HG02943 (cell line): ENCODE results near the gene TBC1D17.
"Not testable (repeated sequence)": the region's sequence is repeated elsewhere in the genome, so short reads cannot be mapped to it uniquely, and the experiment has no call there.

Experiments used
- ATAC-seq: cut with Tn5 transposase; IDR thresholded peaks from one replicate; pipeline ENCODE4 v1.9.1; 2021; ENCODE audit warnings: mild to moderate bottlenecking, low read depth, moderate library complexity; ENCODE audit not compliant: unreplicated experiment

The TBC1D17 gene

GRCh38 chr19:49915271-49915670, 37.8 kb downstream of the TBC1D17 start:
- ATAC-seq, result no peak

- no peak for ATAC-seq
These were observed 39.6 kb downstream of the TBC1D17 start for GRCh38 chr19:49916839-49917733.

DNA sequence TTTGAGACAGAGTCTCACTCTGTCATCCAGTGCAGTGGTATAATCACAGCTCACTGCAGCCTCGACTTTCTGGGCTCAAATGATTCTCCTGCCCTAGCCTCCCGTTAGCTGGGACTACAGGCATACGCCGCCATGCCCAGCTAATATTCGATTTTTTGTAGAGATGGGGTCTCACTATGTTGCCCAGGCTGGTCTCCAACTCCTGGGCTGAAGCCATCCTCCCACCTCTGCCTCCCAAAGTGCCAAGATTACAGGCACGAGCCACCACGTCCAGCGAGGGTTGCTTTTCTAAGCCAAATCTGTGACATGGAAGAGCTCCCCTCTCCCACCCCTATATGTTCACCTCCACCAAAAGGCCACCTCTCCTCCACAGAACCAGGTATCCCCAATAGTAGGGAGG, 40.6 kb downstream of the TBC1D17 start:
- no peak for ATAC-seq

- no peak for ATAC-seq
These were observed 43.3 kb downstream of the TBC1D17 start for GRCh38 chr19:49920624-49921363.

GRCh38 chr19:49921871-49922795, 44.6 kb downstream of the TBC1D17 start:
- no peak for ATAC-seq

DNA sequence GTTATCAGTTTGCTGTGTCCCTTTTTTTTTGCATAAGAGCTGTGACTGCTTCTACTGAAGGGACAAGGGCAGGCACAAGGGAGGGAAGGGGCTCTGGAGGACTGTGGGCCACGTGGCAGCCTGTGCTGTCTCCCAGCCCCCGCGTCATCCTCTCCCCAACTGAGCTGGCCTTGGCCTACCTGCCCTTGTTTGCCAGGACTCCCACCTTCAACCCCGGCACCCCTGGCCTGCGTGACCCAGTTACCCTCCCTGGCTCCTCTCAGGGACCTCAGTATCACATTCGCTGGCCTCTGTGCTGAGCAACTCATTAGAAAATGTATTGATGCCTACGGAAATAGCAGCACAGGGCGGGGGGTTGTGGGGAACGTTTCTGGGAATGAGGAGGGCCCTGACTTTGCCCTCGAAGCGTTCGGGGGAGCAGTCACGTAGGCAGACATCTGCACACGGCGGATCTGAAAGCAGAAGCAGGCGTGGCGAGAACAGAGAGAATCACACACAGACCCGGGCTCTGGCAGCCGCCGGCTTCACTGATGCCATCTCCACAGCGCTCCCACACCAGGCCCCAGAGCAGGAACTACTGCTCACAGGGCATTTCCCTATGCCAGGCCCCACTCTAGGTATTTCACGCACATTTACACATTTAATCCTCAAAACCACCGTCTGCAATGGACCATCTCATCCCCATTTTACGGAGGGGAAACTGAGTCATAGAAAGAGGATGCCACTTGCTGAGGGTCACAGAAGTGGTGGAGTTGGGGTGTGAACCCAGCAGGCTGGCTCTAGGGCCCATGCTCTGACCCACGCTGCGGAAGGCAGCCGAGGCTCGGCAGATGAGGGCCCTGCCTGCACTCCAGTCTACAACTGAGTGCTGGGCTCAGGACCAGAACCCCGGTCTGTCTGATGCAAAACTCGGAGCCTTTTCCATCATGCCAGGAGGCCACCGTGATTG, 45.8 kb downstream of the TBC1D17 start:
- no peak for ATAC-seq

DNA sequence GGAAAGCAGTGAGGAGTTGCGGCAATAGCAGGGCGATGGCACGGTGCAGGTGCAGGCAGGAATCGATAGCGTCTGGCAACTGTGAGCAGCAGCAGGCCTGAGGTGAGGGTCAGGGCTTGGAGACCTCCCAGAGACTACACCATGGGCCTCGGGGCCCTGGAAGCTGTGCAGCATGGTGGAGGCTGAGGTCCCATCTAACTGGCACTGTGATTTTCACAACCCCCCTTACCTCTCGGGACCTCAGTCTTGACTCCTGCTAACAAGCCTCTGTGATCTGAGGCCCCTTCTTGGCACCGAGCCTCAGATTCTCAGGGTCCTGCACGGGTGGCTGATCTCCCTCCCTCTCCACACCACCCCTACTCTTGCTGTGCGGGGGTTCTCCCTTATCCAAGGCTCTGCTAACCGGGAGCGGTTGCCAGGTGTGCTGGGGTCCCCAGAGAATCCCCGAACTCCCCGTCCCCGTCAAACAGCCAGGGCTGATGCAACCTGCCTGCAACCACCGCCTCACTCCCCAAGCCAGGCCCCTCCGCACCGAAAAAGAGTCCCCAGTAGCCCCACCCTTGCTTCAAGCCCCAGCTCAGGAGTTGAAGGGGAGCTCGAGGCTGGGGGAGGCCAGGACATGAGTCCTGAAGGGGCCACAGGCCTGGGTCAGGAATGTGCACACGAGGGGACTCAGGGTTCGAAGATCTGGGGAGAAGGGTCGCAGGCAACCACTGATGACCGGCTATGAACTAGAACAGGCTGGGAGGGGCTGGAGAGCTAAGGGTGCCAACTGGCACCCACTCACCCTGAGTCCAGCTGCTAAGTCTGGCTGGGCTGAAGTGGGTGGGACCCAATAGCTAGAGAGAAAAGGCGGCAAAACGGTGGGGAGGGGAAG, 46.7 kb downstream of the TBC1D17 start:
- no peak for ATAC-seq

- not testable (repeated sequence) for ATAC-seq
These were observed 47.3 kb downstream of the TBC1D17 start for GRCh38 chr19:49924881-49925210.

DNA sequence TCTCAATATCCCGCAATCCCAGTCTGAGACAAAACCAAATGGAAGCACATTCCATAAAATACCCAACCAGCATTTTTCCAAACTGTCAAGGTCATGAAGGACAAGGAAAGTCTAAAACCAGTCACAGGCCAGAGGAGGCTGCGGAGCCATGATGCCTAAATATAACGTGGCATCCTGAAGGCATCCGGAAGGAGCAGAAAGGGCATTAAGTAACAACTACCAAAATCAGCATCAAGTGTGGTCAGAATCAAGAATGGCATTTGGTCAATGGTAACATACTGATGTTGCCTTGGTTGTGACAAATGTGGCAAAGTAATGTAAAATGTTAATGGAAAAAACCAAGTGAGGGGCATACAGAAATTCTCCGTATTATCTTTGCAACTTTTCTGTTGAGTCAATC, 48.0 kb downstream of the TBC1D17 start:
- ATAC-seq, result no peak

DNA sequence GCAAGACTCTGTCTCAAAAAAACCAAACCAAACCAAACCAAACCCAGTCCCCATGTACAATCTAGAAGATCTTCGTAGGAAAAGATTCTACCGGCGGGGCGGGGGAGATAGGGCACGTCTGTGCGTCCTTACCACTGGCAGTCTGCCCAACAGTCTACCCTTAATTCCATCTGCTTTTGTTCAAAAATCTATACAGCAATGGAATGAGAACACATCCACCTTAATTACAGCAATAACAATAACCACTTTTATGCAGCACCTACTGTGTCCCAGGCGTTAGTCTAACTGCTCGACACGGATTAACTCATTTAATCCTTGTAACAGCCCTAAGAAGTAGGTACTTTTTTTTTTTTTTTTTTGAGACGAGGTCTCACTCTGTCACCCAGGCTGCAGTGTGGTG, 49.0 kb downstream of the TBC1D17 start:
- no peak for ATAC-seq

DNA sequence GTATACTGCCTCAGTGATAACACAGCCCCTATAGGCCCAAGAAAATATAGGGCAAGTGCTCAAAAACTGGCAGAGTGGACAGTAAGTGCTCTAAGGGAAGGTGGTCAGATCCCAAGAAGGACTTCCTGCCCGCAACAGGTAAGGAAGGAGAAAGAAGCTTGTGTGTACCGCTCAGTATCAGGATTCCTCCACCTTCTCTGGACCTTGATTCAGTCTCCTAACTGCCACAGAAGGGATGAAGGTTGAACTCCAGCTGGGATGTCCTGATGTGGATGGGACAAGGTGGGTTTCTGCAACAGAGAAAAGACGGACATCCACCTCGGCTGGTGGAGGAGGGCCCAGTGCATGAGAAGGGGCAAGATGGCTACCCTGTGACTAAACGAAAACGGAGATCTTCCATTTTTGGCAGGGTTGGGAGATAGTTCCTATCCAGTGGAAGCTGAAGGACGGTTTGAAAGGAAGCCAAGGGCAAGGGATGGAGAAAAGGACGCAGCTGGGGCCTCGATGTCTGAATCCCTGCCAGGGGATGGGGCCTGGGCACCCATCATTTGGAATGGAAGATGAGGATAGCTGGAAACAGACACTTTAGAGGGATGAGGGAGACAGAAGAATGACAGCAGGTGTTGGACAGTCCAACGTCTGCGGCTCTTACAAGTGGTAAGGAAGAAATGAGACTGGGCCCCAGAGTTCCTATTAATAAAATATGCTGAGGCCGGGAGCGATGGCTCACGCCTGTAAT, 50.2 kb downstream of the TBC1D17 start:
- no peak for ATAC-seq

- peak; percentile 49 for ATAC-seq
These were observed 51.7 kb downstream of the TBC1D17 start, which contains the start of the genes ATF5 and NUP62 for GRCh38 chr19:49929121-49929610. ATF5 (plus strand) TSS chr19:49929205; CDS start chr19:49930851, 1,646 bp downstream. NUP62 (minus strand) TSS chr19:49929504; CDS start chr19:49909807, 19,697 bp downstream.

- ATAC-seq, result peak; percentile 55
These were observed 52.3 kb downstream of the TBC1D17 start for GRCh38 chr19:49929611-49930482.

DNA sequence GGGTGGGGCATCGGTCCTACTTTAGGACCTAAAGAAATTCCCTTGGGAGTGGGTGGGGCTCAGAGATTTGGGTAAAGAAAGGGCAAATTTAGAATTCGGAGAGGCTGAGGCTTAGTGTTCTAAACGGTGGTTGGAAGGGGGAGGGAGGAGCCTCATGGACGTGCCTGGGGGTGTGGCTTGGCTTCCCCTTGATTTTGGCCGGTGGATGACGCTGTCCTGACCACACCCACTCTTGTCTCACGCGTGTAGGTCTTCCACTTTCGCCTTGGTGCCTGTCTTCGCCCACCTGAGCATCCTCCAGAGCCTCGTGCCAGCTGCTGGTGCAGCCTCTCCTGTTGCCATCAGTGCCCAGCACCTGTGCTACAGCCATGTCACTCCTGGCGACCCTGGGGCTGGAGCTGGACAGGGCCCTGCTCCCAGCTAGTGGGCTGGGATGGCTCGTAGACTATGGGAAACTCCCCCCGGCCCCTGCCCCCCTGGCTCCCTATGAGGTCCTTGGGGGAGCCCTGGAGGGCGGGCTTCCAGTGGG, 53.0 kb downstream of the TBC1D17 start:
- no peak for ATAC-seq

DNA sequence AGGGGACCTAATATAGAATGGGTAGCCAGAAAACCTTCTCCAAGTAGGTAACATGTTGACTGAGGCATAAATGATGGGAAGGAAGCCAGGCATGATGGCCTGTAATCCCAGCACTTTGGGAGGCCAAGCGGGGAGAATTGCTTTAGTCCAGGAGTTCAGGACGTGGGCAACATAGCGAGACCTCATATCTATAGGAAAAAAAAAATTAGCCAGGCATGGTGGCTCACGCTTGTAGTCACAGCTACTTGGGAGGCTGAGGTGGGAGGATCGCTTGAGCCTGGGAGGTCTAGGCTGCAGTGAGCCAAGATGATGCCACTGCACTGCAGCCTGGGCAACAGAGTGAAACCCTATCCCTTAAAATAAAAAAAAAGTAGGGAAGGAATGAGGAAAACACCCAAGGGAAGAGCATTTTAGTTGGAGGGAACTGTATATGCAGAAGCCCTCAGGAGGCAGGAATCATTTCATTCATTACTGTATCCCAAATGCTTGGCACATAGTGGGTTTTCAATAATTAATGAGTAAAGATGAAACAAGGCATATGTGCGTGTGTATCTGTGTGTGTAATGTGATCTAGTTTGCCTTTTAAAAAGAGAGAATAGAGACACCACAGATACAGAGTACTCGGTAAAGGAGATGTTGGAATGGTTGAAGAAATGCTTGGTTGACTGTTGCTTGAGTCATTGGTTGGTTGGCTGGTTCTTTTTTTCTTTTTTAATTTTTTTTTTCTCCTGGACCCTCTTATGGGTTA, 54.0 kb downstream of the TBC1D17 start:
- ATAC-seq, result no peak

- no peak for ATAC-seq
These were observed 54.5 kb downstream of the TBC1D17 start for GRCh38 chr19:49932041-49932451.
